CD4-positive, alpha-beta T cell treated with Interleukin-17A for 1 hour (primary cell): ENCODE data around the gene MAJIN.

Source experiments
- DNase-seq: peaks from one replicate; pipeline ENCODE4 v3.0.0-alpha.2; 2020

The MAJIN gene

GRCh38 chr11:64930340-64930739, 41.6 kb downstream of the MAJIN start:
- no peak for DNase-seq

GRCh38 chr11:64929625-64930024, 42.3 kb downstream of the MAJIN start:
- DNase-seq, result no peak

- DNase-seq, result no peak
Observed at GRCh38 chr11:64928957-64929356, 43.0 kb downstream of the MAJIN start.

- no peak for DNase-seq
Observed at GRCh38 chr11:64926689-64927088, 45.2 kb downstream of the MAJIN start.

GRCh38 chr11:64925536-64926436, 46.1 kb downstream of the MAJIN start:
- DNase-seq, result no peak

GRCh38 chr11:64924910-64925284, 47.0 kb downstream of the MAJIN start:
- DNase-seq, result no peak

GRCh38 chr11:64923944-64924909, 47.7 kb downstream of the MAJIN start, which contains the start of gene PPP2R5B:
TSS of gene PPP2R5B (plus strand) at chr11:64924689. CDS start at chr11:64925735, 1,046 bp downstream.
- DNase-seq, result peak; percentile 92

GRCh38 chr11:64923151-64923661, 48.7 kb downstream of the MAJIN start:
- no peak for DNase-seq

- DNase-seq, result no peak
Observed at GRCh38 chr11:64921384-64921783, 50.5 kb downstream of the MAJIN start.

- no peak for DNase-seq
Observed at GRCh38 chr11:64920124-64920523, 51.8 kb downstream of the MAJIN start.

GRCh38 chr11:64919627-64920026, 52.3 kb downstream of the MAJIN start:
- no peak for DNase-seq

- DNase-seq, result no peak
Observed at GRCh38 chr11:64918017-64918416, 53.9 kb downstream of the MAJIN start.

GRCh38 chr11:64917663-64917995, 54.3 kb downstream of the MAJIN start:
- DNase-seq, result no peak

GRCh38 chr11:64916775-64917662, 54.9 kb downstream of the MAJIN start, which contains the start of gene ATG2A:
TSS of gene ATG2A (minus strand) at chr11:64917209. CDS start at chr11:64917135, 74 bp downstream.
- DNase-seq, result peak; percentile 100

GRCh38 chr11:64916040-64916774, 55.7 kb downstream of the MAJIN start:
- peak; percentile 74 for DNase-seq

- DNase-seq, result no peak
Observed at GRCh38 chr11:64915376-64915887, 56.5 kb downstream of the MAJIN start.

GRCh38 chr11:64914123-64914522, 57.8 kb downstream of the MAJIN start:
- DNase-seq, result no peak

- no peak for DNase-seq
Observed at GRCh38 chr11:64913171-64913727, 58.7 kb downstream of the MAJIN start.

- no peak for DNase-seq
Observed at GRCh38 chr11:64911689-64912088, 60.2 kb downstream of the MAJIN start.

- DNase-seq, result no peak
Observed at GRCh38 chr11:64911142-64911541, 60.8 kb downstream of the MAJIN start.
